Measurements from ENCODE around the gene ISL2.

ISL2 gene

GRCh38 chr15:76309601-76310330, 26.8 kb upstream of the ISL2 start:
- peak overlapping the region; percentile 98; the same call in 1 of the 2 replicates for H3K9ac ChIP-seq (ENCODE audit: low read length)
- TF ChIP-seq CTCF (IDR thresholded peaks at IDR 0.05; ENCODE audit: low read depth, low read length) (no peak), EZH2phosphoT487 (IDR thresholded peaks at IDR 0.05; ENCODE audit: low read depth) (no peak)
- H3K4me2 ChIP-seq (ENCODE audit: low read length) = peak overlapping the region; percentile 84
- peaks cover 50% of the 10 kb centered on the region for H4K20me1 ChIP-seq (ENCODE audit: insufficient read depth, low read length)
- no peaks in the 10 kb centered on the region for H3K9me3 ChIP-seq (ENCODE audit: insufficient read depth, low read length)
- H2AFZ ChIP-seq (ENCODE audit: low read depth, low read length) = no peak overlapping the region
- peaks cover 65% of the 10 kb centered on the region for H3K79me2 ChIP-seq (ENCODE audit: low read length)
- H3K36me3 ChIP-seq (replicated peaks; ENCODE audit: low read depth, low read length) = peaks cover 16% of the 10 kb centered on the region
- H3K27ac ChIP-seq (ENCODE audit: low read length) = no peak overlapping the region
- no peaks in the 10 kb centered on the region for H3K27me3 ChIP-seq (ENCODE audit: low read depth, low read length)
- H3K4me3 ChIP-seq (ENCODE audit: low read length) = peak overlapping the region; percentile 98
- peaks cover 16% of the 10 kb centered on the region for H3K4me1 ChIP-seq (ENCODE audit: low read length)

DNA sequence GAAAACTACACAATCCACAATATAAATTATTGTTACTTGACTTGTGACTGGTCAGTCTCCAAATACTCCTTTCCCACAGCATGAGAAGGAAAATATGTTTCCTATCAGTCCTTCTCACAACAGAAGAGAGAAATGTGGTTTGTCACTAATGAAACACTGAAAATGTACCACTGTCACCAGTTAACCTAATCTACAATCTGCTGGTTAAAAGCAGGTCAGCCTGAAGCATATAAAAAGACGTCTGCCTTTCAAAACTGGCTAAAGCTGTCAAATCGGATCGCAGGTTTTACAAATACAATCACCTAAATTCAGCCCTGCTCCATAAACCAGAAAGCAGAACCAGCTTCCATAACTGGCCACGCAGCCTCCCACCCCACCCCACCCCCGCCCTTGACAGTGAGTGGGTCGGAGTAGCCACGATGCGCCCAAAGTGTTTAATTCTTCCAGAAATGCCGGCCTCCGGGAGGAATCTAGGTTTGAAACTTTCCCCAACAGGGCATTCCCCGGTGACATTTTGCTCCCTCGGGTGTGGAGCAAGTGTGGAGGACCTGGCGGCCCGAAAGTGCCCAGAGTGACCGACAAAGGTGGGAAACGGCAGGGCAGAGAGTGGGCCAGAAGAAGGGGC, 26.0 kb upstream of the ISL2 start:
- Histone ChIP-seq H3K4me1 (ENCODE audit: low read length) (peaks cover 16% of the 10 kb centered on the region), H3K27me3 (ENCODE audit: low read depth, low read length) (no peaks in the 10 kb centered on the region), H3K4me2 (ENCODE audit: low read length) (peak overlapping the region; percentile 84), H3K4me3 (ENCODE audit: low read length) (peak overlapping the region; percentile 98), H4K20me1 (ENCODE audit: insufficient read depth, low read length) (peaks cover 42% of the 10 kb centered on the region), H3K36me3 (replicated peaks; ENCODE audit: low read depth, low read length) (peaks cover 16% of the 10 kb centered on the region), H3K9me3 (ENCODE audit: insufficient read depth, low read length) (no peaks in the 10 kb centered on the region), H3K27ac (ENCODE audit: low read length) (peak overlapping the region; percentile 81), H2AFZ (ENCODE audit: low read depth, low read length) (peak overlapping the region; percentile 42), H3K79me2 (ENCODE audit: low read length) (peaks cover 57% of the 10 kb centered on the region), H3K9ac (ENCODE audit: low read length) (peak overlapping the region; percentile 98)
- TF ChIP-seq CTCF (IDR thresholded peaks at IDR 0.05; ENCODE audit: low read depth, low read length) = no peak
- no peak for TF ChIP-seq EZH2phosphoT487 (IDR thresholded peaks at IDR 0.05; ENCODE audit: low read depth)

DNA sequence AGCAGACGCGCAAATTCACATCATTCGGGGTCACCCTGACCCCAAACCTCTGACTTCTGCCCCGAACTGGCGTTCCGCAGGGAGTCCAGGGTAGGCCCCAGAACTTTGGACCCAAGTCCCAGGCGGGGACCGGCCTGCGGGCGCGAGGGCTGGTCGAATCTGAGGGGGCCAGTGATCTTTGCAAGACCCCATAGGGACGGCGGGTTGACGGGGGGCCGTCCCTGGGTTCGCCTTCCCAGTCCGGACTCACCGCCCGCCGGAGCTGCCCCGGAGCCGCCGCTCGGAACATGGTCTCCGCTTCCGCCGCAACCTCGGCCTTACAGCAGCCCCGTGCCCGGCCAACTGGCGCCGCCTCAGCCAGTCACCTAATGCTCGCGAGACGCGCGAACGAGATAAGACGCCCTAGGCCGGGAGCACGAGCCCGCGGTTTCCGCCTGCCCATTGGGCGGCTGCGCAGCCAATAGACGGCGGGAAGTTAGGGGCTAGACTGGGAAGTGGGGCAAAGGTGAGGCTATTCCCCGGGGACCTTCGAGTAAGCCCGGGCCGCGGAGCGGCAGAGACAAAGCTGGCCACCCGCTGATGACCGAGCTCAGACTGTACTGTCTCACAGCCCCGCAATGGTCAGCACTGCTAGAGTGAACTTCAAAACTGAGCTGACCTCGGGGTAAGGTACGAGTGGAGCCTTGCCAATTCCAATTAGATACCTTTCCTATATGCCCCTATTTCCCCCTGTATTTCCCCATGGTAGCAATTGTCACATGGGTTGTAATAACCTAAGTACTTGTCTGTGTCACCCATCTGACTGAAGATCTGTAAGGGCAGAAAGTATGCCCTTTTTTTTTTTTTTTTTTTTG, 25.2 kb upstream of the ISL2 start, which contains the start of gene ETFA:
Gene ETFA, minus strand, starts transcription at position 370 of the 854 bp plus-strand sequence. Its CDS starts 81 bp downstream, at position 289.
- peak within 1 kb of the TSS; percentile 98 for H3K4me3 ChIP-seq (ENCODE audit: low read length)
- peak within 1 kb of the TSS; percentile 100 for H2AFZ ChIP-seq (ENCODE audit: low read depth, low read length)
- TF ChIP-seq EZH2phosphoT487 (IDR thresholded peaks at IDR 0.05; ENCODE audit: low read depth) (no peak), CTCF (IDR thresholded peaks at IDR 0.05; ENCODE audit: low read depth, low read length) (no peak)
- peaks cover 37% of the 10 kb centered on the region for H4K20me1 ChIP-seq (ENCODE audit: insufficient read depth, low read length)
- H3K9me3 ChIP-seq (ENCODE audit: insufficient read depth, low read length) = no peaks in the 10 kb centered on the region
- peak within 1 kb of the TSS; percentile 98 for H3K9ac ChIP-seq (ENCODE audit: low read length)
- H3K27me3 ChIP-seq (ENCODE audit: low read depth, low read length) = no peaks in the 10 kb centered on the region
- peaks cover 16% of the 10 kb centered on the region for H3K4me1 ChIP-seq (ENCODE audit: low read length)
- H3K4me2 ChIP-seq (ENCODE audit: low read length) = peak within 1 kb of the TSS; percentile 97
- H3K27ac ChIP-seq (ENCODE audit: low read length) = peak within 1 kb of the TSS; percentile 81
- peaks cover 49% of the 10 kb centered on the region for H3K79me2 ChIP-seq (ENCODE audit: low read length)
- H3K36me3 ChIP-seq (replicated peaks; ENCODE audit: low read depth, low read length) = peaks cover 16% of the 10 kb centered on the region

All from OCI-LY3 (cell line).